HepG2 (cell line): ENCODE measurements around the gene TFAP2E. TPM values are rescaled to one million over a fixed set of nuclear protein-coding genes. Genes with fewer than 3 reads are reported as not detected.

ENCODE experiments used
- BCL6 ChIP-seq: IDR thresholded peaks from 2 replicates; pipeline ENCODE4 v1.6.1; 2016; ENCODE audit warnings: missing genetic modification reagents, missing compliant biosample characterization
- HDAC6 ChIP-seq: fragments of 200-600 bp; sonication (generic); IDR thresholded peaks from 2 replicates; pipeline ENCODE4 v1.7.0; 2017; ENCODE audit warnings: mild to moderate bottlenecking, antibody characterized with exemption, low read length, low read depth
- JDP2 ChIP-seq: sonication (generic); formaldehyde crosslinking; IDR thresholded peaks from 2 replicates; pipeline ENCODE4 v1.8.1; 2022; ENCODE audit warnings: missing genetic modification reagents, borderline replicate concordance
- KLF13 ChIP-seq: sonication (generic); formaldehyde crosslinking; IDR thresholded peaks from 2 replicates; pipeline ENCODE4 v1.4.0; 2020; ENCODE audit warnings: mild to moderate bottlenecking, missing genetic modification reagents
- MTF1 ChIP-seq: sonication (generic); formaldehyde crosslinking; IDR thresholded peaks from 2 replicates; pipeline ENCODE4 v1.5.0; 2020; ENCODE audit warnings: missing genetic modification reagents
- RXRA ChIP-seq: sonication (generic); formaldehyde crosslinking; IDR thresholded peaks from 2 replicates; pipeline ENCODE4 v1.5.1; 2020; ENCODE audit warnings: missing genetic modification reagents
- TERF1 ChIP-seq: sonication (generic); formaldehyde crosslinking; IDR thresholded peaks from 2 replicates; pipeline ENCODE4 v1.8.0; 2022; ENCODE audit warnings: mild to moderate bottlenecking, missing genetic modification reagents, moderate library complexity
- TFDP2 ChIP-seq: sonication (generic); formaldehyde crosslinking; IDR thresholded peaks from 2 replicates; pipeline ENCODE4 v1.4.0; 2020; ENCODE audit warnings: missing genetic modification reagents
- ZFP90 ChIP-seq: sonication (generic); formaldehyde crosslinking; IDR thresholded peaks from 2 replicates; pipeline ENCODE4 v1.8.0; 2022; ENCODE audit warnings: missing genetic modification reagents, mild to moderate bottlenecking, inconsistent platforms, borderline replicate concordance
- ZNF235 ChIP-seq: sonication (generic); formaldehyde crosslinking; IDR thresholded peaks from 2 replicates; pipeline ENCODE4 v1.8.1; 2023; ENCODE audit warnings: mild to moderate bottlenecking, missing genetic modification reagents, borderline replicate concordance
- ZNF3 ChIP-seq: IDR thresholded peaks from 2 replicates; pipeline ENCODE4 v1.7.0; 2017; ENCODE audit warnings: inconsistent platforms
- ZNF570 ChIP-seq: sonication (generic); formaldehyde crosslinking; IDR thresholded peaks from 2 replicates; pipeline ENCODE4 v1.4.0; 2020; ENCODE audit warnings: mild to moderate bottlenecking, missing genetic modification reagents, borderline replicate concordance
- polyA plus RNA-seq, 8 experiments: library from polyadenylated mRNA; depleted of rRNA in 3 of 8; stranded (reverse) in 7 of 8; unstranded in 1 of 8; fragments of >200 nt; fragmentation: Illumina TruSeq in 4 of 8; extraction: Trizol in 4 of 8; gene quantifications; 2 replicates each; pipeline versions ENCODE4 v1.2.1 to v1.2.3, GENCODE V29; 2011 to 2016; ENCODE audit warnings: low read depth in 4 of 8, missing spikeins in 1 of 8, mixed read lengths in 1 of 8; ENCODE audit not compliant: insufficient read depth in 1 of 8
- total RNA-seq, 5 experiments: library from RNA; depleted of rRNA; stranded (reverse); fragments of >200 nt; fragmentation: Illumina TruSeq; extraction: Trizol; gene quantifications; 2 replicates each; pipeline ENCODE4 v1.2.3, GENCODE V29; 2016; ENCODE audit warnings: low read depth in 1 of 5
- TF ChIP-seq, protein P1 (sequence below): IDR thresholded peaks from 2 replicates; pipeline ENCODE4 v1.6.1; 2016; ENCODE audit warnings: missing compliant biosample characterization, missing genetic modification reagents, borderline replicate concordance
- TF ChIP-seq, protein P2 (sequence below): sonication (generic); formaldehyde crosslinking; IDR thresholded peaks from 2 replicates; pipeline ENCODE4 v1.4.0; 2020; ENCODE audit warnings: missing genetic modification reagents, borderline replicate concordance
- TF ChIP-seq, protein P3 (sequence below): IDR thresholded peaks from 2 replicates; pipeline ENCODE4 v1.6.1; 2016; ENCODE audit warnings: low read depth, missing genetic modification reagents, missing compliant biosample characterization
- TF ChIP-seq, protein P4 (sequence below): sonication (generic); formaldehyde crosslinking; IDR thresholded peaks from 2 replicates; pipeline ENCODE4 v1.5.1; 2020; ENCODE audit warnings: mild to moderate bottlenecking, missing genetic modification reagents, borderline replicate concordance

Gene TFAP2E
- total and polyA plus RNA-seq, 2 of the 13 experiments (the other 11 are each of a cell fraction or from before 2014, with no cell fraction given): 0.31 to 0.41 TPM

GRCh38 chr1:35557118-35557610 lies 15.9 kb upstream of the TFAP2E start, which contains the start of gene KIAA0319L (continued):
- TF ChIP-seq ZFP90: peak; percentile 69
- TF ChIP-seq, protein P1, sequence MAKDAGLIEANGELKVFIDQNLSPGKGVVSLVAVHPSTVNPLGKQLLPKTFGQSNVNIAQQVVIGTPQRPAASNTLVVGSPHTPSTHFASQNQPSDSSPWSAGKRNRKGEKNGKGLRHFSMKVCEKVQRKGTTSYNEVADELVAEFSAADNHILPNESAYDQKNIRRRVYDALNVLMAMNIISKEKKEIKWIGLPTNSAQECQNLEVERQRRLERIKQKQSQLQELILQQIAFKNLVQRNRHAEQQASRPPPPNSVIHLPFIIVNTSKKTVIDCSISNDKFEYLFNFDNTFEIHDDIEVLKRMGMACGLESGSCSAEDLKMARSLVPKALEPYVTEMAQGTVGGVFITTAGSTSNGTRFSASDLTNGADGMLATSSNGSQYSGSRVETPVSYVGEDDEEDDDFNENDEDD: no peak; the same call in 1 of the 2 replicates
- TF ChIP-seq KLF13 (CRISPR knock-in tag): no peak
- no peak for TF ChIP-seq ZNF570
- TF ChIP-seq, protein P2, sequence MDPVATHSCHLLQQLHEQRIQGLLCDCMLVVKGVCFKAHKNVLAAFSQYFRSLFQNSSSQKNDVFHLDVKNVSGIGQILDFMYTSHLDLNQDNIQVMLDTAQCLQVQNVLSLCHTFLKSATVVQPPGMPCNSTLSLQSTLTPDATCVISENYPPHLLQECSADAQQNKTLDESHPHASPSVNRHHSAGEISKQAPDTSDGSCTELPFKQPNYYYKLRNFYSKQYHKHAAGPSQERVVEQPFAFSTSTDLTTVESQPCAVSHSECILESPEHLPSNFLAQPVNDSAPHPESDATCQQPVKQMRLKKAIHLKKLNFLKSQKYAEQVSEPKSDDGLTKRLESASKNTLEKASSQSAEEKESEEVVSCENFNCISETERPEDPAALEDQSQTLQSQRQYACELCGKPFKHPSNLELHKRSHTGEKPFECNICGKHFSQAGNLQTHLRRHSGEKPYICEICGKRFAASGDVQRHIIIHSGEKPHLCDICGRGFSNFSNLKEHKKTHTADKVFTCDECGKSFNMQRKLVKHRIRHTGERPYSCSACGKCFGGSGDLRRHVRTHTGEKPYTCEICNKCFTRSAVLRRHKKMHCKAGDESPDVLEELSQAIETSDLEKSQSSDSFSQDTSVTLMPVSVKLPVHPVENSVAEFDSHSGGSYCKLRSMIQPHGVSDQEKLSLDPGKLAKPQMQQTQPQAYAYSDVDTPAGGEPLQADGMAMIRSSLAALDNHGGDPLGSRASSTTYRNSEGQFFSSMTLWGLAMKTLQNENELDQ (CRISPR knock-in tag): no peak
- no peak for TF ChIP-seq TERF1 (CRISPR knock-in tag)
- TF ChIP-seq ZNF3: no peak
- TF ChIP-seq TFDP2 (CRISPR knock-in tag): peak; percentile 59; the same call in 1 of the 2 replicates
- no peak; the same call in 1 of the 2 replicates for TF ChIP-seq RXRA (CRISPR knock-in tag)
- TF ChIP-seq ZNF235 (CRISPR knock-in tag): no peak
- no peak for TF ChIP-seq MTF1 (CRISPR knock-in tag)
- TF ChIP-seq, protein P3, sequence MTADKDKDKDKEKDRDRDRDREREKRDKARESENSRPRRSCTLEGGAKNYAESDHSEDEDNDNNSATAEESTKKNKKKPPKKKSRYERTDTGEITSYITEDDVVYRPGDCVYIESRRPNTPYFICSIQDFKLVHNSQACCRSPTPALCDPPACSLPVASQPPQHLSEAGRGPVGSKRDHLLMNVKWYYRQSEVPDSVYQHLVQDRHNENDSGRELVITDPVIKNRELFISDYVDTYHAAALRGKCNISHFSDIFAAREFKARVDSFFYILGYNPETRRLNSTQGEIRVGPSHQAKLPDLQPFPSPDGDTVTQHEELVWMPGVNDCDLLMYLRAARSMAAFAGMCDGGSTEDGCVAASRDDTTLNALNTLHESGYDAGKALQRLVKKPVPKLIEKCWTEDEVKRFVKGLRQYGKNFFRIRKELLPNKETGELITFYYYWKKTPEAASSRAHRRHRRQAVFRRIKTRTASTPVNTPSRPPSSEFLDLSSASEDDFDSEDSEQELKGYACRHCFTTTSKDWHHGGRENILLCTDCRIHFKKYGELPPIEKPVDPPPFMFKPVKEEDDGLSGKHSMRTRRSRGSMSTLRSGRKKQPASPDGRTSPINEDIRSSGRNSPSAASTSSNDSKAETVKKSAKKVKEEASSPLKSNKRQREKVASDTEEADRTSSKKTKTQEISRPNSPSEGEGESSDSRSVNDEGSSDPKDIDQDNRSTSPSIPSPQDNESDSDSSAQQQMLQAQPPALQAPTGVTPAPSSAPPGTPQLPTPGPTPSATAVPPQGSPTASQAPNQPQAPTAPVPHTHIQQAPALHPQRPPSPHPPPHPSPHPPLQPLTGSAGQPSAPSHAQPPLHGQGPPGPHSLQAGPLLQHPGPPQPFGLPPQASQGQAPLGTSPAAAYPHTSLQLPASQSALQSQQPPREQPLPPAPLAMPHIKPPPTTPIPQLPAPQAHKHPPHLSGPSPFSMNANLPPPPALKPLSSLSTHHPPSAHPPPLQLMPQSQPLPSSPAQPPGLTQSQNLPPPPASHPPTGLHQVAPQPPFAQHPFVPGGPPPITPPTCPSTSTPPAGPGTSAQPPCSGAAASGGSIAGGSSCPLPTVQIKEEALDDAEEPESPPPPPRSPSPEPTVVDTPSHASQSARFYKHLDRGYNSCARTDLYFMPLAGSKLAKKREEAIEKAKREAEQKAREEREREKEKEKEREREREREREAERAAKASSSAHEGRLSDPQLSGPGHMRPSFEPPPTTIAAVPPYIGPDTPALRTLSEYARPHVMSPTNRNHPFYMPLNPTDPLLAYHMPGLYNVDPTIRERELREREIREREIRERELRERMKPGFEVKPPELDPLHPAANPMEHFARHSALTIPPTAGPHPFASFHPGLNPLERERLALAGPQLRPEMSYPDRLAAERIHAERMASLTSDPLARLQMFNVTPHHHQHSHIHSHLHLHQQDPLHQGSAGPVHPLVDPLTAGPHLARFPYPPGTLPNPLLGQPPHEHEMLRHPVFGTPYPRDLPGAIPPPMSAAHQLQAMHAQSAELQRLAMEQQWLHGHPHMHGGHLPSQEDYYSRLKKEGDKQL (CRISPR knock-in tag): no peak
- TF ChIP-seq, protein P4, sequence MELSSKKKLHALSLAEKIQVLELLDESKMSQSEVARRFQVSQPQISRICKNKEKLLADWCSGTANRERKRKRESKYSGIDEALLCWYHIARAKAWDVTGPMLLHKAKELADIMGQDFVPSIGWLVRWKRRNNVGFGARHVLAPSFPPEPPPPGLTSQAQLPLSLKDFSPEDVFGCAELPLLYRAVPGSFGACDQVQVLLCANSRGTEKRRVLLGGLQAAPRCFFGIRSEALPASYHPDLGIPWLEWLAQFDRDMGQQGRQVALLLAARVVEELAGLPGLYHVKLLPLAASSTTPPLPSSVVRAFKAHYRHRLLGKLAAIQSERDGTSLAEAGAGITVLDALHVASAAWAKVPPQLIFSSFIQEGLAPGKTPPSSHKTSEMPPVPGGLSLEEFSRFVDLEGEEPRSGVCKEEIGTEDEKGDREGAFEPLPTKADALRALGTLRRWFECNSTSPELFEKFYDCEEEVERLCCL: no peak
- TF ChIP-seq JDP2 (CRISPR knock-in tag): no peak
- no peak for TF ChIP-seq BCL6 (CRISPR knock-in tag)
- no peak for TF ChIP-seq HDAC6
